Measurements from ENCODE around the gene MALT1. TPM values are rescaled to one million over a fixed set of nuclear protein-coding genes. Genes with fewer than 3 reads are reported as not detected.

The MALT1 gene
- total RNA-seq, 4 donors from 2014 or later, result 18.3 to 27.5 (median 22.6) TPM

DNA sequence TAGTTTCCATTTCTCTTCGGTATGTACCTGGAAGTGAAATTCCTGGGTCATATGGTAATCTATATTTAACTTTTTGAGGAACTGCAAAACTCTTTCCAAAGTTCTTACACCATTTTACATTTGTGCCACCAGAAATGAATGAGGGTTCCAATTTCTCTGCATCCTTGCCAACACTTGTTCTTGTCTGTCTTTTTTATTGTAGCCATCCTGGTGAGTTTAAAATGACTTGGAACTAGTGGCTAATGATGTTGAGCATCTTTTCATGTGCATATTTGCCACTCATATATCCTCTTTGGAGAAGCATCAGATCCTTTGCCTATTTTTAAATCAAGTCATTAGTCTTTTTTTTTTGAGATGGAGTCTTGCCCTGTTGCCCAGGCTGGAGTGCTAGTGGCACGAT is 59.4 kb downstream of the MALT1 start:
- Histone ChIP-seq H3K9me3 (no peaks in the 10 kb centered on the region), H3K4me3 (no peak overlapping the region), H3K27me3 (no peaks in the 10 kb centered on the region), H3K27ac (replicated peaks in 1 of 4) (no peak overlapping the region), H3K36me3 (peaks cover 11 to 42% (median 25%) of the 10 kb centered on the region in 4 donors), H3K4me1 (no peaks in the 10 kb centered on the region)
- 67% methylated on average over 2 of the region's 2 CpGs for WGBS
- intact Hi-C loops (cut with DNase I), result no loop called here
- DNase-seq (ENCODE audit: extremely low spot score), result no peak
- TF ChIP-seq EP300 (IDR thresholded peaks at IDR 0.05) (no peak), POLR2A (IDR thresholded peaks at IDR 0.05; ENCODE audit: low read depth) (no peak), POLR2AphosphoS5 (IDR thresholded peaks at IDR 0.05) (no peak)
- TF ChIP-seq, protein P1, sequence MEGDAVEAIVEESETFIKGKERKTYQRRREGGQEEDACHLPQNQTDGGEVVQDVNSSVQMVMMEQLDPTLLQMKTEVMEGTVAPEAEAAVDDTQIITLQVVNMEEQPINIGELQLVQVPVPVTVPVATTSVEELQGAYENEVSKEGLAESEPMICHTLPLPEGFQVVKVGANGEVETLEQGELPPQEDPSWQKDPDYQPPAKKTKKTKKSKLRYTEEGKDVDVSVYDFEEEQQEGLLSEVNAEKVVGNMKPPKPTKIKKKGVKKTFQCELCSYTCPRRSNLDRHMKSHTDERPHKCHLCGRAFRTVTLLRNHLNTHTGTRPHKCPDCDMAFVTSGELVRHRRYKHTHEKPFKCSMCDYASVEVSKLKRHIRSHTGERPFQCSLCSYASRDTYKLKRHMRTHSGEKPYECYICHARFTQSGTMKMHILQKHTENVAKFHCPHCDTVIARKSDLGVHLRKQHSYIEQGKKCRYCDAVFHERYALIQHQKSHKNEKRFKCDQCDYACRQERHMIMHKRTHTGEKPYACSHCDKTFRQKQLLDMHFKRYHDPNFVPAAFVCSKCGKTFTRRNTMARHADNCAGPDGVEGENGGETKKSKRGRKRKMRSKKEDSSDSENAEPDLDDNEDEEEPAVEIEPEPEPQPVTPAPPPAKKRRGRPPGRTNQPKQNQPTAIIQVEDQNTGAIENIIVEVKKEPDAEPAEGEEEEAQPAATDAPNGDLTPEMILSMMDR (IDR thresholded peaks at IDR 0.05), result no peak

- peaks cover 17 to 49% (median 36%) of the 10 kb centered on the region in 4 donors for H3K36me3 ChIP-seq
- WGBS, result 95% methylated on average over 2 of the region's 2 CpGs
- no peak overlapping the region for H3K27ac ChIP-seq (replicated peaks in 1 of 4)
- TF ChIP-seq, protein P1 (IDR thresholded peaks at IDR 0.05), result no peak
- TF ChIP-seq EP300 (IDR thresholded peaks at IDR 0.05), result no peak
- no peak for TF ChIP-seq POLR2AphosphoS5 (IDR thresholded peaks at IDR 0.05)
- TF ChIP-seq POLR2A (IDR thresholded peaks at IDR 0.05; ENCODE audit: low read depth), result no peak
- intact Hi-C loops (cut with DNase I), result no loop called here
- H3K27me3 ChIP-seq, result no peaks in the 10 kb centered on the region
- no peak overlapping the region for H3K4me3 ChIP-seq
- DNase-seq (ENCODE audit: extremely low spot score), result no peak
- no peaks in the 10 kb centered on the region for H3K4me1 ChIP-seq
- no peaks in the 10 kb centered on the region for H3K9me3 ChIP-seq
Measured at GRCh38 chr18:58732471-58732870, 61.2 kb downstream of the MALT1 start.

DNA sequence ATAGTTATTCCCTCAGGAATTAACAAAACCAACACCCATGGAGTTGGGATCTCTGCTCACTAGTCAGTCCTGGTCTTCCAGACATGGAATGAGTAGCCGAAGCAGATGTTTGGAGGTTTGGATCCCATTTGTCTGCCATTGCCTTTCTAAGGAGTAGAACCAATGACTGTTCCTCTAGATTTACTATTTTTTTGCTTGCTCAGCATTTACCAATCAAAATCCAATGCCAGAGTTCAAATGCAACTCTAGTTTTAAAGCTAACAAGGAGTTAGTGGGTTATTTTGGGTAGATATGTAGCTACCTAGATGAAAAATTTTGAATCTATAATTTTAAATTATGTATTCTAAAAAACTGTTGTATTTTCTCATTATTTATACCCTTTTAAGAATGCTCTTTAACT is 62.6 kb downstream of the MALT1 start:
- H3K36me3 ChIP-seq, result peaks cover 17 to 60% (median 44%) of the 10 kb centered on the region in 4 donors

GRCh38 chr18:58738322-58738721 is 67.1 kb downstream of the MALT1 start:
- no peak overlapping the region for H3K4me3 ChIP-seq
- intact Hi-C loops (cut with DNase I), result no loop called here
- no peaks in the 10 kb centered on the region for H3K27me3 ChIP-seq
- no peaks in the 10 kb centered on the region for H3K4me1 ChIP-seq
- H3K27ac ChIP-seq (replicated peaks in 1 of 4), result no peak overlapping the region
- H3K36me3 ChIP-seq, result peaks cover 17 to 73% (median 45%) of the 10 kb centered on the region in 4 donors
- no peak for DNase-seq (ENCODE audit: extremely low spot score)
- 96% methylated on average over 3 of the region's 3 CpGs for WGBS
- no peaks in the 10 kb centered on the region for H3K9me3 ChIP-seq
- no peak for TF ChIP-seq EP300 (IDR thresholded peaks at IDR 0.05)
- TF ChIP-seq POLR2AphosphoS5 (IDR thresholded peaks at IDR 0.05), result no peak
- TF ChIP-seq, protein P1 (IDR thresholded peaks at IDR 0.05), result no peak
- TF ChIP-seq POLR2A (IDR thresholded peaks at IDR 0.05; ENCODE audit: low read depth), result no peak

More for the DNA sequence above, 62.6 kb downstream of the MALT1 start:
- no peak overlapping the region for H3K27ac ChIP-seq (replicated peaks in 1 of 4)
- no peaks in the 10 kb centered on the region for H3K4me1 ChIP-seq
- intact Hi-C loops (cut with DNase I), result no loop called here
- no peaks in the 10 kb centered on the region for H3K9me3 ChIP-seq
- no peaks in the 10 kb centered on the region for H3K27me3 ChIP-seq
- TF ChIP-seq POLR2A (IDR thresholded peaks at IDR 0.05; ENCODE audit: low read depth), result no peak
- TF ChIP-seq POLR2AphosphoS5 (IDR thresholded peaks at IDR 0.05), result no peak
- TF ChIP-seq, protein P1 (IDR thresholded peaks at IDR 0.05), result no peak
- TF ChIP-seq EP300 (IDR thresholded peaks at IDR 0.05), result no peak
- WGBS, result 100% methylated on average over 1 of the region's 1 CpG
- no peak for DNase-seq (ENCODE audit: extremely low spot score)
- no peak overlapping the region for H3K4me3 ChIP-seq

DNA sequence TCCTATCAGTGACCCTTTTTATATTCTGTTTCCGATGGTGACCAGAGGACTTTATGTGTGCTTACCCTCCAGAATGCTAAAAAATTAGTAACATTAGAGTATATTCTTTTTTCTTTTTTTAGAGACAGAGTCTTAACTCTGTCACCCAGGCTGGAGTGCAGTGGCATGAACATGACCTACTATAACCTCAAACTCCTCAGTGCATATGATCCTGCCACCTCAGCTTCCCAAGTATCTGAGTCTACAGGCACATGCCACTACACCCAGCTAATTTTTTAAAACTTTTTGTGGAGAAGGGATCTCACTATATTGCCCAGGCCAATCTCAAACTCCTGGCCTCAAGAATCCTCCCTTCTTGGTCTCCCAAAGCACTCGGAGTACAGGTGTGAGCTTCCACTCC is 74.6 kb downstream of the MALT1 start:
- intact Hi-C loops (cut with DNase I), result no loop called here
- TF ChIP-seq POLR2AphosphoS5 (IDR thresholded peaks at IDR 0.05), result no peak
- TF ChIP-seq POLR2A (IDR thresholded peaks at IDR 0.05; ENCODE audit: low read depth), result no peak
- no peak for TF ChIP-seq EP300 (IDR thresholded peaks at IDR 0.05)
- TF ChIP-seq, protein P1 (IDR thresholded peaks at IDR 0.05), result no peak
- H3K27ac ChIP-seq (replicated peaks in 1 of 4), result no peak overlapping the region
- peaks cover 0 to 20% (median 12%) of the 10 kb centered on the region in 4 donors for H3K9me3 ChIP-seq
- no peaks in the 10 kb centered on the region for H3K4me1 ChIP-seq
- no peak overlapping the region for H3K4me3 ChIP-seq
- DNase-seq (ENCODE audit: extremely low spot score), result no peak
- 64% methylated on average over 2 of the region's 2 CpGs for WGBS
- peaks cover 46 to 73% (median 62%) of the 10 kb centered on the region in 4 donors for H3K36me3 ChIP-seq
- no peaks in the 10 kb centered on the region for H3K27me3 ChIP-seq

All from esophagus muscularis mucosa (tissue), 4 donors.